H1 (cell line): ENCODE data around the gene SHROOM4. TPM values are rescaled to one million over a fixed set of nuclear protein-coding genes. Genes with fewer than 3 reads are reported as not detected.

ENCODE experiments used
- CBX5 ChIP-seq: fragments of 300-800, 300-1000 bp; sonication (generic); IDR thresholded peaks from 2 replicates; pipeline ENCODE4 v1.7.1; 2016; ENCODE audit warnings: antibody characterized with exemption, low read length, low read depth
- CREB1 ChIP-seq: IDR thresholded peaks from 2 replicates; pipeline ENCODE4 v1.6.1; 2012; ENCODE audit warnings: inconsistent platforms
- GTF2F1 ChIP-seq: IDR thresholded peaks from 2 replicates; pipeline ENCODE4 v1.6.1; 2012; ENCODE audit warnings: low read depth, low read length, improper control_type of control experiment, borderline replicate concordance
- KDM5A ChIP-seq: fragments of 200-600 bp; IDR thresholded peaks from 2 replicates; pipeline ENCODE4 v1.7.1; 2012; ENCODE audit warnings: mild to moderate bottlenecking, low read length, inconsistent platforms, mixed read lengths
- MAX ChIP-seq: IDR thresholded peaks from 2 replicates; pipeline ENCODE4 v1.6.1; 2012; ENCODE audit warnings: inconsistent platforms
- polyA plus RNA-seq, 7 experiments: library from polyadenylated mRNA; depleted of rRNA in 3 of 7; stranded (reverse) in 5 of 7; unstranded in 2 of 7; fragments of >200 nt in 5 of 7; fragments of 200-250 nt in 2 of 7; gene quantifications; 1 replicate in 5 of 7; 2 replicates in 1 of 7; 4 replicates in 1 of 7; pipeline versions ENCODE4 v1.2.1 to v1.2.3, GENCODE V29; 2011 to 2013; ENCODE audit warnings: missing spikeins in 2 of 7, mixed read lengths in 2 of 7
- total RNA-seq: library from RNA; stranded (reverse); fragmentation: NEBNext Ultra II Directional; extraction: Animal tissue kit (Norgen Biotek cat#: 25700); gene quantifications from 2 replicates; pipeline ENCODE4 v1.2.1, GENCODE V29; 2021

Gene SHROOM4
- total and polyA plus RNA-seq, 2 of the 8 experiments (the other 6 are each of a cell fraction or from before 2014, with no cell fraction given), result 1.6 to 5.6 TPM

GRCh38 chrX:50638123-50638522, 175.9 kb downstream of the SHROOM4 start (continued):
- TF ChIP-seq MAX (no peak), CBX5 (no peak), KDM5A (no peak), CREB1 (no peak), GTF2F1 (no peak)
- TF ChIP-seq, all 59 proteins: peak for 0
